GM18907 (cell line): ENCODE measurements around the gene RAB3GAP2.
"Not testable (repeated sequence)": the region's sequence is repeated elsewhere in the genome, so short reads cannot be mapped to it uniquely, and the experiment has no call there.

ENCODE experiments used
- ATAC-seq: cut with Tn5 transposase; IDR thresholded peaks from one replicate; pipeline ENCODE4 v1.9.1; 2021; ENCODE audit warnings: mild to moderate bottlenecking, moderate library complexity; ENCODE audit not compliant: unreplicated experiment

The RAB3GAP2 gene

DNA sequence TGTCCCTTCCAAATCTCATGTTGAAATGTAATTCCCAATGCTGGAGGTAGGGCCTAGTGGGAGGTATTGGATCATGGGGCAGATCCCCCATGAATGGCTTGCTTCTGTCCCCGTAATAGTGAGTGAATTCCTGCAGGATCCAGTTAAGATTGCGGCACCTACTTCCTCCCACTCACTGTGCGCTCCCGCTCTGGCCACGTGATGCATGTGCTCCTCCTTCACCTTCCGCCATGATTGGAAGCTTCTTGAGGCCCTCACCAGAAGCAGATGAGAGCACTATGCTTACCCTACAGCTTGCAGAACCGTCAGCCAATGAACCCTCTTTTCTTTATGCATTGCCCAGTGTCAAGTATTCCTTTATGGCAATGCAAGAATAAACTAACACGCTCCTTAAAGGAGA, 14.9 kb upstream of the RAB3GAP2 start:
- ATAC-seq: no peak

DNA sequence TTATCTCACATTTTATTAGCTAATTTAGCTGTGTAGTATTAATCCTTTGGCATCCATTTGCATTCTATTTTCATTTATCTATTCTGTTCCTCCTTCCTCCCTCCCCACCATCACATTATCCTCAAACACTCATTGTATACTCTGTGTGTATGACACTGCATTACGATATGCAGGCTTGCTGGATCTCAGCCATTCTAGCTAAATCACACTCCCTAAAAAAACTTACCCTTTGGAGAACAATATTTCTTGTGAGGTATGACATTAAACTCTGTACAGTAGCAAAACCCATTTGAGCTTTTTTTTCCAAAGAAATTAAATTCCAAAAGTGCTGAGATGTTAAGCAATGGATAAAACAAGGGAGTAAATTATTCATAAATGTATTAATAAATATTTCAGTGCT, 11.4 kb upstream of the RAB3GAP2 start:
- no peak for ATAC-seq

DNA sequence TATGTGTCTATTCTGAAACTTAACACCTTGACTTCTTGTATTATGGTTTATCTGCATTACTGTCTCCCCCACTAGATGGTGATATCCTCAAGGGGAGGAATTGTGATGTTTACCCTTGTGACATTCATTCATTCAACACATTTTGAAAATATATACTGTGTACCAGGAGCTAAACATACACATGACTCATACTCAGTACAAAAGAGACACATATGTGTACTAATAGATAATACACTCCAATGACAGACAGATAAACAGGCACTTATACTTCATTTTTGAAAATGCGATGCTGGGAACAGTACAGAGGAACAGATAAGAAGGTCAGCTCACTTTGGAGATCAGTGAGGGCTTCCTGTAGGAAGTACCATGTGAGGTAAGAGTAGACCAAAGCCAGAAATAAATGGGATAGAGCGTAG, 8.9 kb upstream of the RAB3GAP2 start:
- no peak for ATAC-seq

DNA sequence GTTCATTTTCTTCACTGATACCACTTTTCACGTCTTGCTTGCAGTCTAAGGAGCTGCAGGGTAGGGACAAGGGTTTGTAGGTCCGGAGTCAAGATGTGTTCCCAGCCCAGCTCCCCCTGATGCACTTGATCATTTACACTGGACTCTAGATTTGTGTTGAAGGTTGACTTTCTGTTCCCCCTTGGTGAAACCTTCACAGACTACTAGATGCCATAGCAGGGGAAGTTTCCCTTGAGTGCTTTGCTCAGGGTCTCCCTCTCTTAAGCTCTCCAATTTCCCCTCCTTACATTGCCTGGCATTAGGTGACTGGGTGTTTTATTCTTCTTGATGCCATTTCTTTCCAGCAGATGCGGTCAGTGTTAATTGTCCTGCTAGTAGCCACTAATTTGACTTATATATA, 8.0 kb upstream of the RAB3GAP2 start:
- no peak for ATAC-seq

DNA sequence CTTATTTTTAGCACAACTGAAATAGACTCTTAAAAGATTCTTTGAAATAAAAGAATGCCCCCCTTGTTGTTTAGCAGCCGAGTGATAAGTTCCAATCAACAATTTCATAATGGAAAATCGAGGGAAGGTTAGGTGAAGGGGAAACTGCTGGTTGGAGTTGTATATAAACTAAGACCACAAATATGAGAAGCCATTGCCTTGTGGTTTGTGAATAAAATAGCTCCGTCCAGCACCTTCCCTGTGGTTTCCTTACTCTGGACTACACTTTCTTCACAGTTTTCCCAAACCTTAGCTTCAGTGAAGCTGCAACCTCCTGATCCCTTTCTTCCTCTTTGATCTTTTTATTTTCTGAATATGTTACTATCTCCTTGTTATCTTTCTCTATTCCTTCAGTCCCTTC, 6.7 kb upstream of the RAB3GAP2 start:
- no peak for ATAC-seq

DNA sequence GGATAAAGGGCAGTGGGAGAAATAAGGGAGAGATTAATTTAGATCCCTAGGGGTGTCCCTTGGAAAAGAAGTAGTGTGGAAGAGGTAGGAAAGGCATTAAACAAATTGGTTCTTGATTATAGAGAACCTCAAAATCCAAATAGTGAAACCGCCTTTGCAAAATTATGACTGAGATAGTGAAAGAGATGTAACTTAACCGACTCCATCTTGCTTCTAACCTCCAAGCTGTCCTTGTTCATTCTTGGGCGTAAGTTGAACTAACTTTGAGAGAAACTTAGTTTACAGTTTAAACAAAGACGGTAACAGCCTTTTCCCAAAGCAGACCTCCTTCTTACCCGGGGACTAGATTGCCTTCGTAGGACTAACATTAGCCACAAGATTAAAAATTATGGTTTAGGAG, 3.2 kb upstream of the RAB3GAP2 start:
- no peak for ATAC-seq

DNA sequence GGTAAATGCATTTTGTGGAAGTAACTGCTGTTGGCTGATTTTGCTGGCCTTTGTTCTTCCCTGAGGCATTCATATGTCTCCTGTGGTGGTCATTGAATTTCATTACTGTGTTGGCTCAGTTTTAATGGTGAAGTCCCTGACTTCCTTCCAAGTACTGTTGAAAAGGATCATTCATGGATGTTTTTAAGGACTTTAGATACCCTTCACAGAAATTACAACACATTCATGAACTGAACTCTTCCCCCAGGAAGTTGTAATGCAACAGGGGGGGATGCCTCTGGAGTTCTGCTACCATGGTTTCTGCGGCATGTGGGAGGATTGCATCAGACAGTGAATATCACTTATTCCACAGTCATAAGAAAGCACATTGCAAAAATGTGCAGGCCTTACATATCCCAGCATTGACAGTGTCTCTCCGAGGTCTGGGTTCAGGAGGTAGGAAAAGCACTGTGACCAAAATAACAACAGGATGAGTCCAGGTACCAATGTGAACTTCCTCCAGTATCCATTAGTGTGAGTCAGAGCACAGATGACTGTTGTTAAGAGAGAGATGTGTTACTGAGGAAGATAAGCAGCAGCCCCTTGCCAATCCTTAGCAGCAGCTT, 2.1 kb upstream of the RAB3GAP2 start:
- no peak for ATAC-seq

DNA sequence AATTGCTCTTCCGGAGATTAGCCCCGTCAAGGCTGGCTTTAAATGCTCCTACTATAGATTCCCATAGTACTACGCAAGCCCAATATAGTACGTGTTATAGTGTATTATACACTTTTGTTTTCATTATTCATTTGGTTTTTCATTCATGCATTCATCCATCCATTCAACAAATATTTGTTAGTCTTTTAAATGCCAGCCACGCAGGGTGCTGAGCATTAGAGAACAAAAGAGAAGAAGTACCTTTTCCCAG, 513 bp upstream of the RAB3GAP2 start:
- no peak for ATAC-seq

DNA sequence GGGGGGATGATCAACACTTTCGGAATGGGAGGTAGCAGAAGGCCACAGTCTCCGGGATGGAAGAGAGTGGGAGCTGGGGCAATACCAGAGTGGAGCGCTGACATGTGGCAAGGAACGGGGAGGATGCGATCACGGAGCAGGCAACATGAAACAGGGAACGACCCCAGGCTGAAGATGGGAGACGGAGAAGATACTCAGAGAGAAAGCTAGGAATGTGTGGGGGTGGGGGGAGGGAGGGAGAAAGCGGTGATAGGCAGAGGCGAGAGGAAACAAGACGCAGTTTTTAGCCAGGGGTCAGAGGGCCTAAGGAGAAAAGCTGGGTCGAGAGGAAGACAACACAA, 577 bp downstream of the RAB3GAP2 start:
- ATAC-seq: peak; percentile 1

DNA sequence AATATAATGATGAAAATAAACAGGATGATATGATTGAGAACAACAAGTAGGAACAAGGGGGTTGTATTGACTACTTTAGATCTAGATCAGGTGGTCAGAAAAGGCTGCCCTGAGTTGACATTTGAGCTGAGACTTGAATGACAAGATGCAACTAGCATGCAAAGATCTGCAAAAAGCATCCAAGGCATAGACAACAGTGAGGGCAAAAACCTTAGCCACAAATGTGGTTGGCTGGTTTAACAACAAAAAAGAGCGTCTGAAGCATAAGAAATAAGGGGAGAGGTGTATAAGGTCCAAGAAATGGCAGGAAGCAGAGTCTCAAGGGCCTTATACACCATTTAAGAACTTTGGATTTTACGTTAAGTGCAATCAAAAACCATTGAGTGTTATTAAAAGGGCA, 3.2 kb downstream of the RAB3GAP2 start:
- ATAC-seq: no peak

DNA sequence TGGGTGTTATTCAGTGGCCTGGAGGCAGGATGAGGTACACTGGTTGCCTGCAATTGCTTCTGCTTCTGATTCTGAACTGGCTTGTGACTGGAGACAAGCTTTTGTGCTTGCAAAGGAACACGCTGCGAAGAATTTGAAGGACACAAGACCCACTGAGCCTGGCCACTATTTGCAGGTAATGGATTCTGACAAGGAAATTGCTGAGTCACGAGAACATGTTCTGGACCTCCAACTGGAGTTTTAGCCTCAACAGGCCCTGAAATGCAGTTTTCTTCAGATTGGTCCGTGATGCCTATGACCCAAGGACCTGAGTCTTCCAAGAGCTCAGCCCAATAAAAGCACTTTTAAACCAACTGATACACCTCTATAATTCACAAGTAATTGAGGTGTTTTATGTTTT, 4.6 kb downstream of the RAB3GAP2 start:
- no peak for ATAC-seq

DNA sequence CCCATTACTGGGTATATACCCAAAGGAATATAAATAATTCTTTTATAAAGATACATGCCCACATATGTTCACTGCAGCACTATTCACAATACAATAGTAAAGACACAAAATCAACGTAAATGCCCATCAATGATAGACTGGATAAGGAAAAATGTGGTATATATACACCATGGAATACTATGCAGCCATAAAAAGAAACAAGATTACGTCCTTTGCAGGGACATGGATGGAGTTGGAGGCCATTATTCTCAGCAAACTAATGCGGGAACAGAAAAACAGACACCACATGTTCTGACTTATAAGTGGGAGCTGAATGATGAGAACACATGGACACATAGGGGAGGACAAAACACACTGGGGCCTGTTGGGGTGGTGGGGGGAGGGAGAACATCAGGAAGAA, 12.0 kb downstream of the RAB3GAP2 start:
- ATAC-seq: not testable (repeated sequence)

DNA sequence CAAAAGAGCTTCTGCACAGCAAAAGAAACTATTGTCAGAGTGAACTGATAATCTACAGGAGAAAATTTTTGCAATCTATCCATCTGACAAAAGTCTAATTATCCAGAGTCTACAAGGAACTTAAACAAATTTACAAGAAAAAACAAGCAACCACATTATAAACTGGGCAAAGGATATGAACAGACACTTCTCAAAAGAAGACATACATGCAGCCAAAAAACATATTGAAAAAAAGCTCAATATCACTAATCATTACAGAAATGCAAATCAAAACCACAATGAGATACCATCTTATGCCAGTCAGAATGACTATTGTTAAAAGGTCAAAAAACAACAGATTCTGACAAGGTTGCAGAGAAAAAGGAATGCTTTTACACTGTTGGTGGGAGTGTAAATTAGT, 12.5 kb downstream of the RAB3GAP2 start:
- not testable (repeated sequence) for ATAC-seq

DNA sequence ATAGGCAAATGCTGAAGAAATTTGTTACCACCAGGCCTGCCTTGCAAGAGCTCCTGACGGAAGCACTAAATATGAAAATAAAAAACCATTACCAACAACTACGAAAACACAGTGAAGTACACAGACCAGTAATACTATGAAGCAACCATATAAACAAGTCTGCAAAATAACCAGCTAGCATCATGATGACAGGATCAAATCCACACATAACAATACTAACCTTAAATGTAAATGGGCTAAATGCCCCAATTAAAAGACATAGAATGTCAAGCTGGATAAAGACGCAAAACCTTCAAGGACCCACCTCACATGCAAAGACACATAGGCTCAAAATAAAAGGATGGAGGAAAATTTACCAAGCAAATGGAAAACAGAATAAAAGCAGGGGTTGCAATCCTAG, 16.1 kb downstream of the RAB3GAP2 start:
- not testable (repeated sequence) for ATAC-seq

DNA sequence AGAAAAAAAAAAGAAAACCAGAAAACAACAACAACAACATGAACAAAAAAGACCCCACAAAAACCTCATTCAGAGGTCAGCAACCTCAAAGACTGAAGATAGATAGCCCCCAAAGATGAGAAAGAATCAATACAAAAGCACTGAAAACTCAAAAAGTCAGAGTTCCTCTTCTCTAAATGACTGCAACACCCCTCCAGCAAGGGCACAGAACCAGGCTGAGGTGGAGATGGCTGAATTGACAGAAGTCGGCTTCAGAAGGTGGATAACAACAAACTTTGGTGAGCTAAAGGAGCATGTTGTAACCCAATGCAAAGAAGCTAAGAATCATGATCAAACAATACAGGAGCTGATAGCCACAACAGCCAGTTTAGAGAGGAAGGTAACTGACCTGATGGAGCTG, 17.0 kb downstream of the RAB3GAP2 start:
- no peak for ATAC-seq

DNA sequence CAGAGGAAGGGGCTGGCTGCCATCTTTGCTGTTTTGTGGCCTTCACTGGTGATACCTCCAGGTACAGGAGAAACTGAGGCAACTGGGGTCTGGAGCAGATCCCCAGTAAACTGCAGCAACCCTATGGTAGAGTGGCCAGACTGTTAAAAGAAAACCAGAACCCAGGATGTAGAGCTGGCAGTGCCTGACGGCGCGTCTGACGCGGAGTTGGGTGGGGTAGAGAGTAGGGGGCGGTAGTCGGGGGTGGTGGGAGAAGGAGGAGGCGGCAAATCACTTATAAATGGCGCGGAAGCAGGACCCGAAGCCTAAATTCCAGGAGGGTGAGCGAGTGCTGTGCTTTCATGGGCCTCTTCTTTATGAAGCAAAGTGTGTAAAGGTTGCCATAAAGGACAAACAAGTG, 19.0 kb downstream of the RAB3GAP2 start:
- not testable (repeated sequence) for ATAC-seq

DNA sequence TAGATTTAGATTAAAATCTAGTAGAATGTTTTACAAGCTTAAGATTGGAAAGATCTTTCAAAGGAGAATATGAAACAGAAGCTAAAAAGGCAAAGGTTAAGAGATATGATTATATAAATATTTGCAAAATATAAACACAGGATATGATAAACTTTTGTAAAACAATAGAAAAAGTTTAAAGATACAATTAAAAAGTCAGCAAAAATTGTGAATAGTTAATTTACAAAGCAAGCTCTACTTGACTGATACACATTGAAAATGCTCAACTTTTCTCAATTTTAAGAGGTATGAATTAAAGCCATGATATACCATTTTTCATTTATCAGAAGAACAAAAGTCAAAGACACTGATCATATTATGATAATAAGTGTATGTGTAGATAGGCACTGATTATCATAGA, 21.0 kb downstream of the RAB3GAP2 start:
- no peak for ATAC-seq

DNA sequence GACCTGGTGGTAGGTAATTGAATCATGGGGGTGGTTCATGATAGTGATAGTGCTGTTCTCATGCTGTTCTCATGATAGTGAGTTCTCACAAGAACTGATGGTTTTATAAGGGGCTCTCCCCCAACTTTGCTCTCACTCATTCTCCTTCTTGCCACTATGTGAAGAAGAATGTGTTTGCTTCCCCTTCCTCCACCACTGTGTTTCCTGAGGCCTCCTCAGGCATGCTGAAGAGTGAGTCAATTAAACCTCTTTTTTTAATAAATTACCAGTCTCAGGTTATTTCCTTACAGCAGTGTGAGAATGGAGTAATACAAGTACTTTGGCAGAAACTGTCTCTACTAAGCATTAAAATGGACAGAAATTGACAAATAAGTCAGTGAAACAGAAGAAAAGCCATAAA, 21.6 kb downstream of the RAB3GAP2 start:
- no peak for ATAC-seq

DNA sequence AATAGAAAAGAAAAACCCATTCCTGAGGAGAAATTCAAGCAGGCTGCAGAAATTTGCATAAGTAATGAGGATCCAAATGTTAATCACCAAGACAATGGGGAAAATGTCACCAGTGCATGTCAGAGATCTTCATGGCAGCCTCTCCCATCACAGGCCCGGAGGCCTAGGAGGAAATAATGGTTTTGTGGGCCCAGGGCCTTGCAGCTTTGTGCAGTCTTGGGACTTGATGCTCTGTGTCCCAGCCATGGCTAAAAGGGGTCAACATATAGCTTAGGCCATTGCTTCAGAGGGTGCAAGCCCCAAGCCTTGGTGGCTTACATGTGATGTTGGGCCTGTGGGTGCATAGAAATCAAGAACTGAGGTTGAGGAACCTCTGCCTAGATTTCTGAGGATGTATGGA, 22.7 kb downstream of the RAB3GAP2 start:
- ATAC-seq: no peak

DNA sequence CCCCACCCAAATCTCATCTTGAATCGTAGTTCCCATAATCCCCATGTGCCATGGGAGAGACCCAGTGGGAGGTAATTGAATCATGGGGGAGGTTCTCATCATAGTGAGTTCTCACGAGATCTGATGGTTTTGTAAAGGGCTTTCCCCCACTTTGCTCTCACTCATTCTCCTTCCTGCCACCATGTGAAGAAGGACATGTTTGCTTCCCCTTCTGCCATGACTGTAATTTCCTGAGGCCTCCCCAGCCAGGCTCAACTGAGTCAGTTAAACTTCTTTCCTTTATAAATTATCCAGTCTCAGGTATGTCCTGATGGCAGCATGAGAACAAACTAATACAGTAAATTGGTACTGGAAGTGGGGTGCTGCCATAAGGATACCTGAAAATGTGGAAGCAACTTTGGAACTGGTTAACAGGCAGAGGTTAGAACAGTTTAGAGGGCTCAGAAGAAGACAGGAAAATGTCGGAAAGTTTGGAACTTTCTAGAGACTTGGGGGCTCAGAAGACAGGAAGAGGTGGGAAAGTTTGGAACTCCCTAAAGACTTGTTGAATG, 23.5 kb downstream of the RAB3GAP2 start:
- ATAC-seq: not testable (repeated sequence)

DNA sequence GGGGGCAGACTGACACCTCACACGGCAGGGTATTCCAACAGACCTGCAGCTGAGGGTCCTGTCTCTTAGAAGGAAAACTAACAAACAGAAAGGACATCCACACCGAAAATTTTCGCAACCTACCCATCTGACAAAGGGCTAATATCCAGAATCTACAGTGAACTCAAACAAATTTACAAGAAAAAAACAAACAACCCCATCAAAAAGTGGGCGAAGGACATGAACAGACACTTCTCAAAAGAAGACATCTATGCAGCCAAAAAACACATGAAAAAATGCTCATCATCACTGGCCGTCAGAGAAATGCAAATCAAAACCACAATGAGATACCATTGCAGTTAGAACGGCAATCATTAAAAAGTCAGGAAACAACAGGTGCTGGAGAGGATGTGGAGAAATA, 26.4 kb downstream of the RAB3GAP2 start:
- not testable (repeated sequence) for ATAC-seq

DNA sequence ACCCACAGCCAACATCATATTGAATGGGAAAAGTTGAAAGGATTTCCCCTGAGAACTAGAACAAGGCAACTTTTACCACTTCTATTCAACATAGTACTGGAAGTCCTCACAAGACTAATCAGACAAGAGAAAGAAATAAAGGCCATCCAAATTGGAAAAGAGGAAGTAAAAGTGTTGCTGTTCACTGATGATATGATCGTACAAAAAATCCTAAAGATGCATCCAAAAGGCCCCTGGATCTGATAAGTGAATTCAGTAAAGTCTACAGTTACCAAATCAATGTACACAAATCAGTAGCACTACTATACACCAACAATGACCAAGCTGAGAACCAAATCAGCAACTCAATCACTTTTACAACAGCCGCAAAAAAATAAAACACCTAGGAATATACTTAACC, 28.3 kb downstream of the RAB3GAP2 start:
- ATAC-seq: no peak

DNA sequence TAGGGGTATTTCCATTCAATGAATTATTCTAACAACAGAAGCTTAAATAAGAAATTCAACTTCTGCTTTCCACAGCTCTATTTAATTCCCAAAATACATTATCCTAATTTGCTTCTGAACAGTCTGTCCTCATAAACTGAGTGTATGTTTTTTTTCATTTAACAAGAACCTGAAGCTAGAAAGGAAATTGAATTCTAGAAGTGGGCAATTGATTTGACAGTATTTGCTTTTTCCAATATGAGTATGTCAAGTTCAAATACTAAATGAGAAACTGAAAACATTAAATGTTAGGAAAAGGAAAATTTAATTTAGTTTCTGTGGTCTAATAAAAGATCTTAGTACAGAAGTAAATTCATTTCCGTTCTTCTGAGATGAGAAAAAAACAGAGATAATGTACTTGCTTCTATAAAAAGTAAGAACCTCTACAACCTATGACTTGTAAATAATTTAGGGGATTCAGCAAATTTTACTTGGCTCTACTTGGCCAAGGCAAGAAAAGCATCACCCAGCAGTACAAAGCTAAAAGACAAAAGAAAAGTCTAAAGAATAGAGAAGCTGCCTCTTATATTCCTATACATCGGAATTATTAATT, 31.1 kb downstream of the RAB3GAP2 start:
- peak; percentile 55 for ATAC-seq
